Mesendoderm (in vitro differentiated cells): ENCODE measurements around the gene RNF10. TPM values are rescaled to one million over a fixed set of nuclear protein-coding genes. Genes with fewer than 3 reads are reported as not detected.
"Not testable (repeated sequence)": the region's sequence is repeated elsewhere in the genome, so short reads cannot be mapped to it uniquely, and the experiment has no call there.

Experiments
- DNase-seq: peaks from one replicate; pipeline ENCODE4 v3.0.0; 2013
- H2AK5ac ChIP-seq: 2 replicates; pipeline ENCODE4 v1.6.1; 2013; ENCODE audit warnings: low read length, inconsistent platforms
- H2BK120ac ChIP-seq: 2 replicates; pipeline ENCODE4 v1.6.1; 2013; ENCODE audit warnings: low read depth, mild to moderate bottlenecking, low read length, moderate library complexity, mixed read lengths
- H2BK15ac ChIP-seq: replicated peaks from 2 replicates; pipeline ENCODE4 v1.6.1; 2013; ENCODE audit warnings: low read depth, mild to moderate bottlenecking, moderate library complexity
- H2BK5ac ChIP-seq: 2 replicates; pipeline ENCODE4 v1.6.1; 2013; ENCODE audit warnings: low read length, inconsistent platforms
- H3K18ac ChIP-seq: 2 replicates; pipeline ENCODE4 v1.6.1; 2013; ENCODE audit warnings: mild to moderate bottlenecking, low read length, mixed read lengths
- H3K23ac ChIP-seq: one replicate; pipeline ENCODE4 v1.6.1; 2013; ENCODE audit warnings: low read length
- H3K27ac ChIP-seq: 2 replicates; pipeline ENCODE4 v1.5.1; 2013; ENCODE audit warnings: low read depth, mild to moderate bottlenecking, inconsistent platforms, low read length, moderate library complexity
- H3K27me3 ChIP-seq: 2 replicates; pipeline ENCODE4 v1.6.1; 2013; ENCODE audit warnings: low read length, control low read depth, mild to moderate bottlenecking, inconsistent platforms; ENCODE audit not compliant: insufficient read depth, poor library complexity
- H3K36me3 ChIP-seq: 2 replicates; pipeline ENCODE4 v1.6.1; 2013; ENCODE audit warnings: low read length, inconsistent platforms; ENCODE audit not compliant: control insufficient read depth, insufficient read depth
- H3K4ac ChIP-seq: one replicate; pipeline ENCODE4 v1.6.1; 2013; ENCODE audit warnings: low read depth, mild to moderate bottlenecking, low read length, moderate library complexity
- H3K4me1 ChIP-seq: 2 replicates; pipeline ENCODE4 v1.6.1; 2013; ENCODE audit warnings: low read depth, low read length, inconsistent platforms; ENCODE audit not compliant: control insufficient read depth
- H3K4me2 ChIP-seq: 2 replicates; pipeline ENCODE4 v1.6.1; 2013; ENCODE audit warnings: low read length
- H3K4me3 ChIP-seq: 2 replicates; pipeline ENCODE4 v1.5.1; 2013; ENCODE audit warnings: mild to moderate bottlenecking, low read length
- H3K56ac ChIP-seq: one replicate; pipeline ENCODE4 v1.6.1; 2013; ENCODE audit warnings: low read length
- H3K79me1 ChIP-seq: 2 replicates; pipeline ENCODE4 v1.6.1; 2013; ENCODE audit warnings: low read length, inconsistent platforms
- H3K79me2 ChIP-seq: 2 replicates; pipeline ENCODE4 v1.6.1; 2013; ENCODE audit warnings: mild to moderate bottlenecking, low read length; ENCODE audit not compliant: control insufficient read depth, insufficient read depth
- H3K9ac ChIP-seq: 2 replicates; pipeline ENCODE4 v1.6.1; 2013; ENCODE audit warnings: low read length, inconsistent platforms
- H4K5ac ChIP-seq: one replicate; pipeline ENCODE4 v1.6.1; 2013; ENCODE audit warnings: low read length
- H4K8ac ChIP-seq: one replicate; pipeline ENCODE4 v1.6.1; 2013; ENCODE audit warnings: low read depth, mild to moderate bottlenecking, control low read depth, low read length, moderate library complexity
- WGBS: extraction: QIAGEN DNeasy Blood & Tissue Kit; methylation state at CpG from one replicate; pipeline ENCODE4 v1.1.7; 2013; ENCODE audit warnings: low lambda C conversion rate, missing lambda C conversion rate; ENCODE audit not compliant: insufficient coverage; ENCODE audit errors: extremely low coverage; 5-methylcytosine and 5-hydroxymethylcytosine counted together
- polyA plus RNA-seq, 2 experiments: library from polyadenylated mRNA; stranded (reverse); fragments of 200-250 nt; gene quantifications; one replicate each; pipeline ENCODE4 v1.2.3, GENCODE V29; 2013

Gene RNF10
- 131 TPM for polyA plus RNA-seq (2013, experiment 1 of 2)
- 137 TPM for polyA plus RNA-seq (2013, experiment 2 of 2)

GRCh38 chr12:120534203-120534702 lies at the start of gene RNF10:
Gene RNF10 (plus strand): TSS chr12:120534356. CDS start chr12:120534812, 456 bp downstream.
- H3K36me3 ChIP-seq = no peaks in the 10 kb centered on the region
- no peak within 1 kb of the TSS for H2AK5ac ChIP-seq
- H3K4me3 ChIP-seq = peak within 1 kb of the TSS; percentile 53
- H3K79me1 ChIP-seq = peaks cover 10% of the 10 kb centered on the region
- peaks cover 44% of the 10 kb centered on the region for H3K79me2 ChIP-seq
- peak within 1 kb of the TSS; percentile 91 for H3K9ac ChIP-seq
- H4K5ac ChIP-seq = no peak within 1 kb of the TSS
- no peak within 1 kb of the TSS for H2BK15ac ChIP-seq
- no peak within 1 kb of the TSS for H2BK5ac ChIP-seq
- no peak within 1 kb of the TSS for H3K23ac ChIP-seq
- peak; percentile 95 for DNase-seq
- no peak within 1 kb of the TSS for H2BK120ac ChIP-seq
- peak within 1 kb of the TSS; percentile 42 for H4K8ac ChIP-seq
- H3K4ac ChIP-seq = peak within 1 kb of the TSS; percentile 5
- no peaks in the 10 kb centered on the region for H3K27me3 ChIP-seq
- H3K27ac ChIP-seq = peak within 1 kb of the TSS; percentile 47
- peak within 1 kb of the TSS; percentile 65 for H3K18ac ChIP-seq
- H3K4me1 ChIP-seq = peaks cover 7% of the 10 kb centered on the region
- H3K56ac ChIP-seq = peak within 1 kb of the TSS; percentile 94
- no CpG with 5 or more reads among the region's 43 CpGs for WGBS
- peak within 1 kb of the TSS; percentile 67 for H3K4me2 ChIP-seq

GRCh38 chr12:120485961-120486881 lies 47.9 kb upstream of the RNF10 start:
- Histone ChIP-seq H3K56ac (no peak overlapping the region), H3K4me3 (no peak overlapping the region), H3K4me2 (no peak overlapping the region), H2BK120ac (no peak overlapping the region), H3K4me1 (no peaks in the 10 kb centered on the region), H3K36me3 (no peaks in the 10 kb centered on the region), H3K79me2 (no peaks in the 10 kb centered on the region), H2BK5ac (no peak overlapping the region), H3K79me1 (no peaks in the 10 kb centered on the region), H3K23ac (no peak overlapping the region), H3K27ac (no peak overlapping the region), H3K18ac (no peak overlapping the region), H3K4ac (no peak overlapping the region), H2AK5ac (no peak overlapping the region), H4K5ac (no peak overlapping the region), H2BK15ac (no peak overlapping the region), H3K27me3 (no peaks in the 10 kb centered on the region), H4K8ac (no peak overlapping the region), H3K9ac (no peak overlapping the region)
- DNase-seq = no peak
- WGBS = no CpG with 5 or more reads among the region's 7 CpGs

GRCh38 chr12:120487552-120487951 lies 46.6 kb upstream of the RNF10 start:
- not testable (repeated sequence) for H3K9ac ChIP-seq, H2BK5ac ChIP-seq, H3K79me1 ChIP-seq, H3K56ac ChIP-seq, H3K27ac ChIP-seq, H3K4me3 ChIP-seq, H2AK5ac ChIP-seq, H3K4me1 ChIP-seq, H2BK15ac ChIP-seq, H3K18ac ChIP-seq, DNase-seq, H3K4me2 ChIP-seq, H3K23ac ChIP-seq, H4K8ac ChIP-seq, H3K79me2 ChIP-seq, H3K27me3 ChIP-seq, H3K4ac ChIP-seq, H4K5ac ChIP-seq, H3K36me3 ChIP-seq, H2BK120ac ChIP-seq
- no CpG with 5 or more reads among the region's 7 CpGs for WGBS

- no peak overlapping the region for H3K18ac ChIP-seq
- no peaks in the 10 kb centered on the region for H3K79me1 ChIP-seq
- no peak overlapping the region for H3K27ac ChIP-seq
- no peak overlapping the region for H3K23ac ChIP-seq
- H3K27me3 ChIP-seq = no peaks in the 10 kb centered on the region
- no peak overlapping the region for H3K4me2 ChIP-seq
- H2BK120ac ChIP-seq = no peak overlapping the region
- DNase-seq = no peak
- no peak overlapping the region for H3K4ac ChIP-seq
- no CpG with 5 or more reads among the region's 5 CpGs for WGBS
- H4K8ac ChIP-seq = no peak overlapping the region
- H3K36me3 ChIP-seq = no peaks in the 10 kb centered on the region
- no peak overlapping the region for H3K56ac ChIP-seq
- no peak overlapping the region for H4K5ac ChIP-seq
- no peak overlapping the region for H3K4me3 ChIP-seq
- no peak overlapping the region for H2BK15ac ChIP-seq
- H3K4me1 ChIP-seq = no peaks in the 10 kb centered on the region
- H3K9ac ChIP-seq = no peak overlapping the region
- H2BK5ac ChIP-seq = no peak overlapping the region
- H3K79me2 ChIP-seq = no peaks in the 10 kb centered on the region
- H2AK5ac ChIP-seq = no peak overlapping the region
Observed at GRCh38 chr12:120488057-120488640, 46.0 kb upstream of the RNF10 start.

- H3K9ac ChIP-seq = no peak overlapping the region
- H2AK5ac ChIP-seq = no peak overlapping the region
- no peak overlapping the region for H4K5ac ChIP-seq
- no peaks in the 10 kb centered on the region for H3K79me1 ChIP-seq
- H4K8ac ChIP-seq = no peak overlapping the region
- H2BK15ac ChIP-seq = no peak overlapping the region
- H2BK5ac ChIP-seq = no peak overlapping the region
- H3K23ac ChIP-seq = no peak overlapping the region
- H3K36me3 ChIP-seq = no peaks in the 10 kb centered on the region
- H3K4ac ChIP-seq = no peak overlapping the region
- no peak overlapping the region for H3K18ac ChIP-seq
- H3K4me2 ChIP-seq = no peak overlapping the region
- no peak overlapping the region for H3K4me3 ChIP-seq
- no peaks in the 10 kb centered on the region for H3K27me3 ChIP-seq
- no peak overlapping the region for H3K27ac ChIP-seq
- no peaks in the 10 kb centered on the region for H3K79me2 ChIP-seq
- H3K4me1 ChIP-seq = no peaks in the 10 kb centered on the region
- H3K56ac ChIP-seq = no peak overlapping the region
- H2BK120ac ChIP-seq = no peak overlapping the region
- no peak for DNase-seq
- WGBS = no CpG with 5 or more reads among the region's 4 CpGs
Observed at GRCh38 chr12:120489018-120489417, 45.1 kb upstream of the RNF10 start.
